ENCODE results near the gene DCAF6.

The DCAF6 gene

DNA sequence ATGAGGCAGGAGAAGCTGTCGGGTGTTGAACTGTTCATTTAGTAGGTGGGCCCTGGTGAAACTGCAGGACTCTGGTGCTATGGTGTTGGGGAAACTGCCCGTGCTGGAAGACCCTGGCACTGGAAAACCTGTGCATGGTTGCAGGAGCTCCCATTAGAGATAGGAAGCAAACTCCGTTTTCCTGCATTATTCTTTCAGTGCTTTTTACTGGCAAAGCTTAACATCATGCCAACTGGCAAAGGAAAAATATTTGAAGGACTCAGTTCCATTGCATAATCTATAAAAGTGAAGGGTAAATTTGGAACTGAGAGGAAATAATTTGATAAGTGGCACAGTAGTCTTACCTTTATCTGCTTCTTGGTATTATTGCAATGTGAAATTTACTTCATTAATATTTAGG is 32.1 kb downstream of the DCAF6 start:
- no peak for DNase-seq (ENCODE audit: low read depth)

DNA sequence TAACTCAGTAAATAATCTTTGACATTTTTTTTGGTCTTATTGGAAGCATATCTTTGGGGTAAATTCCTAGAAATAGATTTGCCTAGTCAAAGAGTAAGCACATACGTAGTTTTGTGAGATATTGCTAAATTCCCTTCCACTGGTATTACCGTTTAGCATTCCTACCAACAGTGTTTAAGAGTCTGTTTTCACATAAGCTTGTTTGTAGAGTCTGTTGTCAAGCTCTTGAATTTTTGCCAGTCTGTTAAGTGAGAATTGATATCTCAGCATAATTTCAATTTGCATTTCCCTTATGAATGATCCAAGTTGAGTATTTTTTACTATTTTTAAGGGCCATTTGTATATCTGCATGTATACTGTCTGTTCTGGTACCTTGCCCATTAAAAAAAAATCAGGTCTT is 37.3 kb downstream of the DCAF6 start:
- DNase-seq (ENCODE audit: low read depth): no peak

DNA sequence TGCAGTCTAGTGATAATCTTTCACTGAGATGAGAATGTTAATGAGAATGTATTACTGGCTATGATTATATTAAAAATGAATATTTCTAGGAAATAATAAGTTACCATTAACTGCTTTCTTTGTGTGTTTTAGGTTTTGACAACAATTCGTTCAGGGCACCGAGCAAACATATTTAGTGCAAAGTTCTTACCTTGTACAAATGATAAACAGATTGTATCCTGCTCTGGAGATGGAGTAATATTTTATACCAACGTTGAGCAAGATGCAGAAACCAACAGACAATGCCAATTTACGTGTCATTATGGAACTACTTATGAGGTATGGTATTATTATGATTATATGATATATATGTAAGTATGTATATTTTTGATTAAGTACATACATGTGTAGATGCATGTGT is 38.2 kb downstream of the DCAF6 start:
- no peak for DNase-seq (ENCODE audit: low read depth)

DNA sequence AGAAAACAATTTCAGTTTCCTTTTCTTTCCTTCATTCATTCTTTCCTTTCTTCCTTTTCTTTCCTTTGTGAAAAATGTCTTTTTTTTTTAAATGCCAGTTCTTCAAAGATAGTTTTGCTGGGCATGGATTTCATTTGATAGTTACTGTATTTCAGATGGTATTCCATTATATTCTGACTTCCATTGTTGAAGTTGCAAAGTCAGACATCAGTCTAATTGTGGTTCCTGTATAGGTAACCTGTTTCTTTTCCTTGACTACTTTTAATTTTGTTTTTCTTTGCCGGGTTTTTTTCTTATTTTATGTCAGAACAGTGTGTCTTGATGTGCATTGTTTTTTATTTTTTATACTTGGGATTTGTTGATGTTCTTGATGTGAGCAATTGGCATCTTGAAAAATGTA is 40.8 kb downstream of the DCAF6 start:
- no peak for DNase-seq (ENCODE audit: low read depth)

DNA sequence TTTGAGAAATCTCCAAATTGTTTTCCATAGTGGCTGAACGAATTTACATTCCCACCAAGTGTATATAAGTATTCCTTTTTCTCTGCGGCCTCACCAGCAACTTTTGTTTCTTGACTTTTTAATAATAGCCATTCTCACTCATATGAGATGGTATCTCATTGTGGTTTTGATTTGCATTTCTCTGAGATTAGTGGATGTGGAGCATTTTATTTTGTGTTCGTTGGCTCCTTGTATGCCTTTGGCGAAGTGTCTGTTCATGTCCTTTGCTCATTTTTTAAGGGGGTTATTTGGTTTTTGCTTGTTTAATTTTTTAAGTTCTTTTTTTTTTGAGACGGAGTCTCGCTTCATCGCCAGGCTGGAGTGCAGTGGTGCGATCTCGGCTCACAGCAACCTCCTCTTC is 45.5 kb downstream of the DCAF6 start:
- DNase-seq (ENCODE audit: low read depth): no peak

DNA sequence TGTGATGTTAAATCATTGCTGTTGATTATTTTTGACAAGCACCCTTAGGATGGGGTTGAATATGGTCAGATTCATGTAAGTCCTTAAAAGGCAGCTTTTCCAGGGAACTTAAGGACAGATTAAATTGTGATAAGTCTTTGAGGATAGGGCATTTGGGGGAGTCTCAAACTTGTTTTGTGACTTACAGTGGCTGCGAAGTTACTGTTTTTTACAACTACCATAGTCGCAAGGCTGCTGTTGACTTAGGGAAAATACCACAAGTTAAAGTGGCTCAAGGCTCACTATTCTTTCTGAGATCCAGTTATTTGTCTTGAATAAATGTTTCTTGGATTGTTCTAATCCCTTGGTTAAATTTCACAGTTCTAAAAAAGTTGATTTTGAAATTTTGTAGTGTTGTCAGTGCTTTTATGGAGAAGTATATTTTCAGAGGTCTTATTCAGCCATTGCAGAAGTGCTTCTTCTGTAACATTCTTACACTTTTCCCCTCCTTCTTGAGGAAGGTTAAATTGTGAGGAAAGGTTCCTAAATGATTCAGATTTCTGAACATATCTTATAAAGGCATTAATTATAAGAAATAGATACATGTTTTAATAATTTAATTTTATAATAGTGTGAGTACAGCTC is 47.4 kb downstream of the DCAF6 start:
- DNase-seq (ENCODE audit: low read depth): no peak

DNA sequence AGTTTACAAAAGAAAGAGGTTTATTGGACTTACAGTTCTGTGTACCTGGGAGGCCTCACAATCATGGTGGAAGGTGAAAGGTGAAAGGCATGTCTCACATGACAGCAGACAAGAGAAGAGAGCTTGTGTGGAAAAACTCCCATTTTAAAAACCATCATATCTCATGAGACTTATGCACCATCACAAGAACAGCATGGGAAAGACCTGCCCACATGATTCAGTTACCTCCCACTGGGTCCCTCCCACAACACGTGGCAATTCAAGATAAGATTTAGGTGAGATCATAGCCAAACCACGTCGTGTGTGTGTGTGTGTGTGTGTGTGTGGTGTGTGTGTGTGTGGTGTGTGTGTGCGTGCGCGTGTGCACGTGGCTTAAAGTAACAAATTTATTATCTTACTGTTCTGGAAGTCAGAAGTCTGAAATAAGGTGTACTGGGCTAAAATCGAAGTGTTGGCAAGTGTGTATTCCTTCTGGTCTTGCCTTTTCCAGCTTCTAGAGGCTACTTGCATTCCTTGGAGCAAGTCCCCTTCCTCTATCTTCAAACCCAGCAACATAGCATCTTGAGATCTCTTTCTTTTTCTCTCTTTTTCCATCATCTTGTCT is 48.5 kb downstream of the DCAF6 start:
- DNase-seq (ENCODE audit: low read depth): no peak

DNA sequence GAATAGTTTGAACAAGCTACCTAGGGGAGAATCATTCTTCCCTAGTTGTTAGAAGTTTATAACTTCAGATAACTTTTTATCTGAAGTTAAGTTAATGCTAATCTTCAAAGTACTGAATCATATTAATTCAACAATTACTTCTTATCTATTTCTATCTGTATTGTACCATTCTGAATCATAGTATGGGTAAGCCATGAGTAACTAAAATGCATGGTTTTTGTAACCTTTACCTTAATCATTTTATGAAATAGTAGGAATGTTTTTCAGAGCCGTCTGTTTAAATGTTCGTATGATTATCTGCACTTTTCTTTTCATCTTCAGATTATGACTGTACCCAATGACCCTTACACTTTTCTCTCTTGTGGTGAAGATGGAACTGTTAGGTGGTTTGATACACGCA is 50.7 kb downstream of the DCAF6 start:
- DNase-seq (ENCODE audit: low read depth): no peak

DNA sequence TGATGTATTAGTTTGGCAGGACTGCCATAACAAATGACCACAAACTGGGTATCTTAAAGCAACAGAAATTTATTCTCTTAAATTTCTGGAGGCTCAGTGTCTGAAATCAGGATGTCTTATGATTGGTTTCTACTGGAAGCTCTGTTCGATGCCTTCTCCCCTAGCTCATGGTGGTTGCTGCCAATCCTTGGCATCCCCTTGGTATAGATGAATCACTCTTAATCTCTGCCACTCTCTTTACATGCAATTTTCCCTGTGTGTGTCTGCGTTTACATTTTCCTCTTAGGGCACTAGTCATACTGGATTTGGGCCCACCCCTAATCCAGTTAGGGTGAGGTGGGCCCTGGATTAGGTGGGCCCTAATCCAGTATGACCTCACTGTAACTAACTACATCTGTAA is 55.1 kb downstream of the DCAF6 start:
- no peak for DNase-seq (ENCODE audit: low read depth)

DNA sequence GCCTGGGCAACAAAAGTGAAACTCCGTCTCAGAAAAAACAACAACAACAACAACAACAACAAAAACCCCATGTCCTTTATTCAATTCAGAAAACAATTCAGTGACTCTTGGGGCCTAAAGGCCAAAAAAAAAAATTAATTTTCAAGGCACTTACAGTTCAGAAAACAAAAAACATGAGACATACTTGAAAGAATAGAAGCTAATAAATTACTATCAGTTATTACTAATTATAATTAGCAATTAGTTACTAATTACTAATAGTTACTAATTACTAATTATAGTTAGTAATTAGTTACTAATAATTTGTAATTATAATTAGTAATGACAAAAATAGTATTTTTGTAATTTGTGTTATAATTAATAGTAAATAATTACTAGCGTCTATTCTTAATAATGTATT is 57.2 kb downstream of the DCAF6 start:
- DNase-seq (ENCODE audit: low read depth): no peak

DNA sequence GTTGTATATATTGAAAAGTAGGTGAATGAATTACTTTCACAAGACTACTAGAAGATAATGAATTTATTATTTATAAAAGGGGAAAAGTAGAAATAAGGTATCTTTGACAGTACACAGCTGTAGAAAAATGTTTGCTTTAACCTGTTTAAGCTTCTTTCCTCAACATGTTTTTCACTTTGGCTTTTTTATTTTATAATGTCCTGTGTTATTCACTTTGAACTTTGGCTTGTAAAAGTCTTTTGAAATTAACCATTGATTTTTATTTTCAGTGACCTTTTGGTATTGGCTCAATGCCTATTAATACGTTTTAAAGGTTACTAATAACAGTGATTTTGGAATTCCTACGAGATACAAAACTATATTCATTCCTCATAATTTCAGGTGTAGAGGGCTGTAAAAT is 58.1 kb downstream of the DCAF6 start:
- DNase-seq (ENCODE audit: low read depth): no peak

DNA sequence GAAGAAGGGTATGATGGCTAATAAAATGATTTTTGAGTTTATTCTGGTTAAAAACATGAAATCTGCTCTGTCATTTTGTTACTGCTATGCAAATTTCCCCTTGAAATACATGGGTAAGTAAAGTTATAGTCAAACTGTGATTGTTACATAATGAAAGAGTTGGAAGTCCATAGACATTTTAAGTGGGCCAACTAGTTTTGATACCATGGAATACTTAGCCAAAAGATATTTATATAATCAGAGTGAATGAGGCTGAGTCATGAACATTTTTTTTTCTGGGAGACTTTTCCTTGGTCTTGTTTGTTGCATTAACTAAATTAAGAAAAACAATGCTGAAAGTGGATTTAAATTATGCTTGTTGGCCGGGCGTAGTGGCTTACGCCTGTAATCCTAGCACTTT is 58.6 kb downstream of the DCAF6 start:
- DNase-seq (ENCODE audit: low read depth): no peak

DNA sequence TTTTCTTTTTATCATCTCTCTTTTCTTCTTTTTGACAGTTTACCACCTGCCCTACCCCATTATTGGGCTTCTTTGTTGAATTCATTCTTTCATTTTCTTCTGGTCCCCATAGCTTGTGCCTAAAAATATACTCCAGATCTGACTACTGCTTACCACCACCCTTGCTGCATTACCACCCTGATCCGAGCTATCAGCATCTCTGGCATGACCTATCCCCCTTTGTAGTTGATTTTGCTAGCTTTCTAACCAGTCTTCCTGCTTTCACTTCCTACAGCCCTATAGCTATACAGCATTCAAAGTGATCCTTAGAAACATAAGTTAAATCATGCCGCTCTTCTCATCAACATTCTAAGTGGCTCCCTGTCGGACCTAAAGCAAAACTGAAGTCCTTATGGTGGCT is 59.8 kb downstream of the DCAF6 start:
- no peak for DNase-seq (ENCODE audit: low read depth)

DNA sequence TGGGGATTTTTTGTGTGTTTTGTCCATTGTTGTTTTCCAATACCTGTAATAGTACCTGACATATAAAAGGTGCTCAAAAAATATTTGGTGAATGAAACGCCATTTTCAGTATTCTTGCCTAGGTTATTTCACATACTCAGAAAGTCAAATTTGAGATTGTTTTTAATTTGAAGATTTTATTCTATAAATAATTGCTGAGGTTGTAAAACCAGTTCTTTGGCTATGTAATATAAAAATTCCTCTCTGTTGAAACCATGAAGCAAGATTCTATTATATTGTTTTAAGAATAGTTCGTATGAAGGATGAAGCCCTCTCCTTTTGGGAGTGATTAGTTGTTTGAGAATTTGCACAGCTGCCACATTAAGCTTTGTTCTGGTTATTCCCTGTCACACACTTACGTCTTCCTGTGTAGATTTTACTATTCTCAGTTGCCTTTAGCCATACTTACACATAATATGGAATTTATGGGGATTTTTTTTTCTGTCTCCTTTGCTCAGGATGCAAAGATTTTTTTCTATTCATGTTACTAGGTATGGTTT is 60.6 kb downstream of the DCAF6 start:
- no peak for DNase-seq (ENCODE audit: low read depth)

DNA sequence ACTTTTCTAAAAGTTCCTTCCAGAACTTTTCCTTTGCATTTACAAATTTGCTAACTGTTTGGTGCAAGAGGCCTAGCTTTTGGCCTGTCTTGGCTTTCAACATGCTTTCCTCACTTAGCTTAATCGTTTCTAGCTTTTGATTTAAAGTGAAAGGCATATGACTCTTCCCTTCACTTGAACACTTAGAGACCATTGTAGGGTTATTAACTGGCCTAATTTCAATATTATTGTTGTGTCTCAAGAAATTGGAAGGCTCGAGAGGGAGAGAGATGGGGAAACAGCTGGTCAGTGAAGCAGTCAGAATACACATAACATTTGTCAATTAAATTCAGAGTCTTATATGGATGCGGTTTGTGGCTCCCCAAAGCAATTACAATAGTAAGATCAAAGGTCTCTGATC is 63.4 kb downstream of the DCAF6 start:
- no peak for DNase-seq (ENCODE audit: low read depth)

DNA sequence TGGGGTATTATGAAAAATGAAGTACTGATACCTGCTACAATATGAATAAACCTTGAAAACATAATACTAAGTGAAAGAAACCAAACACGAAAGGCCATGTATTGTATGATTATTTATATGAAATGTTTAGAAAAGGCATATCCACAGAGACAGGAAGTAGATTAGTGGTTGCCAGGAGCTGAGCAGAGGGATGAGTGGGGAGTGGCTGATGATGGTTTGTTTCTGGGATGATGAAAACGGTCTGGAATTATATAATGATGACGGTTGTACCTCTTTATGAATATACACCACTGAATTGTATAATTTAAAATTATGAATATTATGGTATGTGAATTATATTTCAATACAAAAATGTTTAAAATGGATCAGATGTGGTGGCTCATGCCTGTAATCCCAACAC is 64.2 kb downstream of the DCAF6 start:
- DNase-seq (ENCODE audit: low read depth): no peak

DNA sequence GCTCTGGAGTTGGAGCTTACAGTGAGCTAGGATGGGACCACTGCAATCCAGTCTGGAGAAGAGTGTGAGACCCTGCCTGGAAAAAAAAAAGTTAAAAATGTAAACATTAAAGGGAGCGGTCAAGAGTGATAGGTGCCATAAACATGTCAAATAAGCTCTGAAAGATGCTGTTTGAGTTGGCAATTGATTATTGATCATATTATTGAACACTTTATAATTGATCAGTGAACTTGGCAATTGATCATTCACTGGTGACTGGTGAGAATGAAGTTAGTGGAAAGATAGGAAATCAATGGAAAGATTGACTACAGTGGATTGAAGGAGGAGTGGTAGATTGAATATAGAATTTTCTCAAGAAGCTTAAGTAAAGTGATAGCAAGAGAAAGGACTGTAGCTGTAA is 64.7 kb downstream of the DCAF6 start:
- DNase-seq (ENCODE audit: low read depth): no peak

DNA sequence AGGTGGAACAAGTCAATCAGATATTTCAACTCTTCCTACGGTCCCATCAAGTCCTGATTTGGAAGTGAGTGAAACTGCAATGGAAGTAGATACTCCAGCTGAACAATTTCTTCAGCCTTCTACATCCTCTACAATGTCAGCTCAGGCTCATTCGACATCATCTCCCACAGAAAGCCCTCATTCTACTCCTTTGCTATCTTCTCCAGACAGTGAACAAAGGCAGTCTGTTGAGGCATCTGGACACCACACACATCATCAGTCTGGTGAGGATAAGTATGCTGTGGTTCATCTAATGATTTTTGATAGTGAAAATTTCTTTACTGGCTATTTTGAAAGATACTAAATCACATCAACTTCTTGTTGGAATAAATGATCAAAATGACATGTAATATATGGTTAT is 68.0 kb downstream of the DCAF6 start:
- DNase-seq (ENCODE audit: low read depth): no peak

DNA sequence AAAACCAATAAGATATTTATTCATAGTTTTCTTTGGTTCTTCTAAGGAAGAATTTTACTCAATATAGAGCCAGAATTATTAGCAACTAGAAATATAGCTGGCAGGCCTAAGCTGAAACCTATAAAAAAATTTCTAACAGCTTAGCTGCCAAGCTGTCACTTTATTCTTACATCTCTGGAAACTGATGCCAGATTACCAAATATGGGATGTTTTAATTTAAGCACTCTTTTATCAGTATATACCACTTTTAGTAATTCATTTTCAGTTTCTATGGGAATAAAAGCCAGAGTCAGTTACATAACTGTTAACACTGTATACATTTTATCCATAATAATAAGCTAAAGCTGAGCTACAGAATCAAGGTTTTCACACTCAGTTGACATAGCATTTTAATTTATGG is 69.0 kb downstream of the DCAF6 start:
- DNase-seq (ENCODE audit: low read depth): no peak

DNA sequence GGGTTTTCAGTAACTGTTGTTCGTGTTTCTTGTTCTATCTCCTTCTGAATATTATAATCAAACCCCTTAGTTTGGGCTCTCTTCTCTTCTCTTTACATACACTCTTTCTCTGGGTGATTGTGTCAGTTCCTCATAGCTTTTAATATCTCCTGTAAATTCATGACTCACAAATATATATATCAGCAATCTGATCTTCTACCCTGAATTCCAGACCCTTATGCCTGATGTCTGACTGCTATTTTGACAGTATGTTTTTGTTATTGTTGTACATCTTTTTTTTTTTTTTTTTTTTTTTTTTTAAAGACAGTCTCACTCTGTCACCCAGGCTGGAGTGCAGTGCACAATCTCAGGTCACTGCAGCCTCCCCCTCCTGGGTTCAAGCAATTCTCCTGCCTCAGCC is 71.2 kb downstream of the DCAF6 start:
- no peak for DNase-seq (ENCODE audit: low read depth)

DNA sequence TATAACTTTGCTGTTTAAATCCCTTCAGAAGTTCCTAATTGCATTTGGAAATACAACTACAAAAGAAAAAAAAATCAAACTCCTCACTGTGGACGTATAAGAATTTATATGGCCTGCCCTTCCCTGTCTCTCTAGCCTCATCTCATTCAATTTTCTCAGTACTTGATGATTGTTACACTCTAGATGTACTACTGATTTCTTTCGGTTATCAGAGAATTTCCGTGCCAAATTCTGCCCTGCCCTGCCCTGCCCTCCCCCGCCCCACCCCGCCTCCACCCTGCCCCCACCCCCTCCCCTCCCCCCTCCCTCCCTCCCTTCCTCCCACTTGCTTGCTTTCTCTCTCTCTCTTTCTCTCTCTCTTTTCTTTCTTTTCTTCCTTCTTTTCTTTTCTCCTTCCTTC is 72.1 kb downstream of the DCAF6 start:
- DNase-seq (ENCODE audit: low read depth): no peak

DNA sequence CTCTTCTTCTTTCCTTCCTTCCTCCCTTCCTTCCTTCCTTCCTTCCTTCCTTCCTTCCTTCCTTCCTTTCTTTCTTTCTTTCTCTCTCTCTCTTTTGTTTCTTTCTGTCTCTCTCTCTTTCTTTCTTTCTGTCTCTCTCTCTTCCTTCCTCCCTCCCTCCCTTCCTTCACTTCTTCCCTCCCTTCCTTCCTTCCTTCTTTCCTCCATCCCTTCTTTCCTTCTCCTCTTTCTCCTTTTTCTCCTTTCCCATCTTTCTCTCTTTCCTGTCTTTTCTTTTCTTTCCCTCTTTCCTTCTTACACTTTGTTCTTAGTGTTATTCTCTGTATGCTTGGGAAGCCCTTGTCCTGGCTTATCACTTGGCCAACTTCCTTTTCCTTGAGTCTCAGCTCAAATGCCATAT is 72.8 kb downstream of the DCAF6 start:
- no peak for DNase-seq (ENCODE audit: low read depth)

DNA sequence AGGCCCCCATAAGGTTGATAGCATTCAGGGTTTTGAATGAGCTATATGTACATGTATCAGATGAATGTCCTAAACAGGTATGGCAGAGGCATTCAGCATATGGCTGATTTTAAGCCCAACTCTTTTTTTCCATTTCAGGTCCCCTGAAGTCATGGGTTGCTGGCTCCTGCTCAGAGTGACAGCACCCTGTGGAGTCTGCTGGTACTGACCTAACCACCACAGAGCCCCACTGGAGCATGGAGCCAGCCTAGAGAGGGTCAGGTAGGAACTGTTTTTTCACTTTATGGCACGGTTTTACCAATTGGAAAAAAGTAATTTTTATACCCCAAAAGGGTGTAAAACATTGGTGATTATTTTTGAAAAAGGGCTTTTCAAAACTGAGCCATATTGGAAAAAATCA is 82.9 kb downstream of the DCAF6 start:
- DNase-seq (ENCODE audit: low read depth): no peak

DNA sequence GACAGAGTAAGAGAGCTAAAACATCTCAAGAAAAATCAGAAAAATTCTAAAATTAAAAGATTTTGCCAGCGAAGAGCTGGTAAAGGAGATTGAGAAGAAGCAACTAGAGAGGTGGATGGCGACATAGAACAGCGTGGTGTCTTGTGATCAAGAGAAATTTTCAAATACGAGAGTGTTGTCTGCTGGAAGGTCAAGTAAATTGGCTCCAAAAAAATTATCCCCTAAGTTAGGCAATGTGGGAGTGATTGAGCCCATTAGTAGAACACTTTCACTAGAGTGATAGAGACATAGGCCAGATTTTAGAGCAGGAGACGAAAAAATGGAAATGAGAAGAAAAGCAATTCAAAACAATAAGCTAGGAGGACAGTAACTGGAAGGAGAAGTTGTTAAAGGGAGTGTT is 94.7 kb downstream of the DCAF6 start:
- DNase-seq (ENCODE audit: low read depth): no peak

Data from HS-5 (cell line).